Epithelial cell of esophagus (primary cell): ENCODE data around the gene GLP2R.

Source experiments
- DNase-seq: peaks from one replicate; pipeline ENCODE4 v3.0.0; 2010; ENCODE audit warnings: low read depth
- H3K4me3 ChIP-seq: 2 replicates; pipeline ENCODE4 v1.5.1; 2011; ENCODE audit warnings: mild to moderate bottlenecking, low read length, control low read depth
- CTCF ChIP-seq: IDR thresholded peaks from 2 replicates; pipeline ENCODE4 v1.5.1; 2011; ENCODE audit warnings: low read depth, mild to moderate bottlenecking, low read length, control low read depth, inconsistent platforms; ENCODE audit not compliant: insufficient read depth; ENCODE audit errors: missing control alignments

GLP2R gene

GRCh38 chr17:9824094-9824493 lies 1.6 kb upstream of the GLP2R start:
- TF ChIP-seq CTCF: no peak
- H3K4me3 ChIP-seq: no peak overlapping the region
- DNase-seq: no peak

GRCh38 chr17:9824797-9825338 lies 856 bp upstream of the GLP2R start:
- no peak overlapping the region for H3K4me3 ChIP-seq
- no peak for TF ChIP-seq CTCF
- no peak for DNase-seq

GRCh38 chr17:9828296-9829295 lies 2.9 kb downstream of the GLP2R start:
- no peak overlapping the region for H3K4me3 ChIP-seq
- DNase-seq: no peak
- TF ChIP-seq CTCF: no peak

- no peak for DNase-seq
- H3K4me3 ChIP-seq: no peak overlapping the region
- TF ChIP-seq CTCF: no peak
Measured at GRCh38 chr17:9829343-9829742, 3.6 kb downstream of the GLP2R start.

- H3K4me3 ChIP-seq: no peak overlapping the region
- no peak for TF ChIP-seq CTCF
- DNase-seq: no peak
Measured at GRCh38 chr17:9830711-9831110, 5.0 kb downstream of the GLP2R start.

GRCh38 chr17:9833922-9834321 lies 8.2 kb downstream of the GLP2R start:
- H3K4me3 ChIP-seq: no peak overlapping the region
- TF ChIP-seq CTCF: no peak
- no peak for DNase-seq
